Measurements from ENCODE around the gene MLH3. TPM values are rescaled to one million over a fixed set of nuclear protein-coding genes. Genes with fewer than 3 reads are reported as not detected.
A peak's percentile ranks its signal among the peaks of the same experiment; 100 is the strongest.

The MLH3 gene
- total and polyA plus RNA-seq, 2 donors (not counting 3 experiments of a cell fraction or from before 2014, with no cell fraction given): 4.8 to 16.5 TPM

DNA sequence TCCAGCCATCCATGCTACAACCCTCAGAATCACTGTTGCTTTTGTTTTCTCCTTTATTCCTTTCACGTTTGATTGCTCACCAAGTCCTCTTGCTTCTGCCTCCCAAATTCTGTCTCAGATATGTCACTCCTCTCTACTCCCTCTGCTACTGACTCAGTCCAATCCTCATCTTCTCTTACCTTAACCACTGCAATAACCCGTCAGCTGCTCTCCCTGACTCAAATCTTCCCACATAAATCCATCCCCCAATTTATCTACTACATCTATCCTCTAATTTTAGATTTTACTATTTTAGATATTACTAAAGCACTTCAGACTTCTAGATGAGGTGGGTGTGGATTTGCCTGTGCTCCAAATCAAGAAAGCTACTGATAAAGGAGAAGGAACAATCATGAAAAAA is 25.4 kb downstream of the MLH3 start:
- Histone ChIP-seq H4K20me1 (replicated peaks; ENCODE audit: control insufficient read depth, extremely low read depth, insufficient read depth, low read length) (no peaks in the 10 kb centered on the region), H3K36me3 (ENCODE audit: control insufficient read depth in 2 of 2, extremely low read depth in 1 of 2, insufficient read depth in 2 of 2, low read length in 2 of 2) (no peaks in the 10 kb centered on the region), H3K27me3 (ENCODE audit: control insufficient read depth in 2 of 2, insufficient read depth in 2 of 2, low read length in 2 of 2) (no peaks in the 10 kb centered on the region), H3K9ac (replicated peaks; ENCODE audit: extremely low read depth, insufficient read depth, low read length) (no peak overlapping the region), H3K4me2 (ENCODE audit: insufficient read depth, low read length) (peak overlapping the region; percentile 14), H3K4me1 (ENCODE audit: control insufficient read depth, extremely low read depth, insufficient read depth, low read length) (peaks cover 23% of the 10 kb centered on the region), H3K9me3 (replicated peaks; ENCODE audit: control insufficient read depth, insufficient read depth, low read length) (no peaks in the 10 kb centered on the region), H3K27ac (ENCODE audit: insufficient read depth, low read depth, low read length) (peak overlapping the region; percentile 76), H3K79me2 (ENCODE audit: control insufficient read depth, insufficient read depth, low read length) (no peaks in the 10 kb centered on the region), H2AFZ (ENCODE audit: low read depth, low read length) (no peak overlapping the region), H3K4me3 (replicated peaks in 1 of 3; ENCODE audit: insufficient read depth in 1 of 3, low read depth in 1 of 3, low read length in 3 of 3) (no peak overlapping the region), H3K9me1 (replicated peaks; ENCODE audit: control insufficient read depth, extremely low read depth, insufficient read depth, low read length) (no peaks in the 10 kb centered on the region)
- ChIA-PET POLR2A (no interaction called here), CTCF (interaction anchor here (1.4 to 5.7 kb wide), 7 partner anchors 9 to 80 kb away, joined by 4 to 25 read pairs (median 5); partner anchors contain the start of genes ACYP1 and ZC2HC1C)
- FAIRE-seq (no peak), DNase-seq (ENCODE audit: low read depth, low spot score) (no peak)
- dilution Hi-C loops (cut with MboI; ENCODE audit: extremely low pct_ligation_motif_present, low sequenced_read_pairs) (no loop called here), intact Hi-C loops (cut with micrococcal nuclease) (no loop called here)
- TF ChIP-seq JUN (IDR thresholded peaks at IDR 0.05; ENCODE audit: borderline replicate concordance, insufficient read depth, insufficient read length, low read depth) (no peak), MYC (IDR thresholded peaks at IDR 0.05; ENCODE audit: low read depth, low read length) (no peak), FOS (IDR thresholded peaks at IDR 0.05; ENCODE audit: borderline replicate concordance, insufficient read depth, low read length) (no peak), EZH2 (IDR thresholded peaks at IDR 0.05; ENCODE audit: borderline replicate concordance, low read depth, low read length, severe bottlenecking) (no peak), POLR2AphosphoS5 (IDR thresholded peaks at IDR 0.05; ENCODE audit: insufficient read depth, low read depth, low read length) (no peak), GATA2 (IDR thresholded peaks at IDR 0.05; ENCODE audit: insufficient read depth, insufficient read length, low read depth, low read length) (no peak), POLR2A (IDR thresholded peaks at IDR 0.05; ENCODE audit: low read depth, low read length) (no peak)
- TF ChIP-seq, protein P1, sequence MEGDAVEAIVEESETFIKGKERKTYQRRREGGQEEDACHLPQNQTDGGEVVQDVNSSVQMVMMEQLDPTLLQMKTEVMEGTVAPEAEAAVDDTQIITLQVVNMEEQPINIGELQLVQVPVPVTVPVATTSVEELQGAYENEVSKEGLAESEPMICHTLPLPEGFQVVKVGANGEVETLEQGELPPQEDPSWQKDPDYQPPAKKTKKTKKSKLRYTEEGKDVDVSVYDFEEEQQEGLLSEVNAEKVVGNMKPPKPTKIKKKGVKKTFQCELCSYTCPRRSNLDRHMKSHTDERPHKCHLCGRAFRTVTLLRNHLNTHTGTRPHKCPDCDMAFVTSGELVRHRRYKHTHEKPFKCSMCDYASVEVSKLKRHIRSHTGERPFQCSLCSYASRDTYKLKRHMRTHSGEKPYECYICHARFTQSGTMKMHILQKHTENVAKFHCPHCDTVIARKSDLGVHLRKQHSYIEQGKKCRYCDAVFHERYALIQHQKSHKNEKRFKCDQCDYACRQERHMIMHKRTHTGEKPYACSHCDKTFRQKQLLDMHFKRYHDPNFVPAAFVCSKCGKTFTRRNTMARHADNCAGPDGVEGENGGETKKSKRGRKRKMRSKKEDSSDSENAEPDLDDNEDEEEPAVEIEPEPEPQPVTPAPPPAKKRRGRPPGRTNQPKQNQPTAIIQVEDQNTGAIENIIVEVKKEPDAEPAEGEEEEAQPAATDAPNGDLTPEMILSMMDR (IDR thresholded peaks at IDR 0.05; ENCODE audit: extremely low read depth in 1 of 2, insufficient read depth in 1 of 2, low read depth in 1 of 2, low read length in 2 of 2): no peak
- TF ChIP-seq, protein P2, sequence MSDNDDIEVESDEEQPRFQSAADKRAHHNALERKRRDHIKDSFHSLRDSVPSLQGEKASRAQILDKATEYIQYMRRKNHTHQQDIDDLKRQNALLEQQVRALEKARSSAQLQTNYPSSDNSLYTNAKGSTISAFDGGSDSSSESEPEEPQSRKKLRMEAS (IDR thresholded peaks at IDR 0.05; ENCODE audit: insufficient read depth, insufficient read length): no peak
- BruUV-seq (replicated peaks): no TSS peak

Measured in endothelial cell of umbilical vein (primary cell).